HUDEP-2 (cell line): ENCODE measurements around the gene BCAS1.

Experiments
- DNase-seq, 76 experiments: peaks; one replicate each; lab custom pipeline; 2025; ENCODE audit not compliant: unreplicated experiment in 76 of 76; lab: John Stamatoyannopoulos, UW

The BCAS1 gene

DNA sequence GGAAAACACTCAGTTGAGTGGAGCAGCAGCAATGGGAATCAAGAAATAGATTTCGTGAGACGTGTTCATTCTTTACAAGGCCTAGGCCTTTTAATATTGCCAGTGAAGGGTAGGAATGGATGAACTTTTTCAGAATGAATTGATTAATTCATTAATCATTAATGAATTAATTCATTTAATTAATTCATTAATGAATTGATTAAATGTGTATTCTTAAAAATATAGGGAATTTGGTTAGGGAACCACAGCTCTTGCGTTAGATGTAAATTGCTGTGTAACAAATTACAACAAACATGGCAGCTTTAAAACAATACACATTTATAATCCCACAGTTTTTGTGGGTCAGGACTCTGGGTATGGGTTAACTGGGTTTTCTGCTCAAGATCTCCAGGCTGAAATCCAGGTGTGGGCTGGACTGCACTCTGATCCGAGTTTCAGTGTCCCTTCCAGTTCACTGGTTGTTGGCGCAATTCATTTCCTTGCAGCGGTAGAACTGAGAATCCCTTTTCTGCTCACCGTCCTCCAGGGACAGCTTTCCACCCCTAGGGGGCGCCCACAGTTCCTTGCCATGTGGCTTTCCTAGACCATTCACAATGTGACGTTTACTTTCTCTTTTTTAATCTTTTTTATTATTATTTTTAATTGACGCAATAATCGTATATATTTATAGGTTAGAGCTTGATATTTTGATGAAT is 32.8 kb upstream of the BCAS1 start:
- DNase-seq, result peak in 63 of 76 experiments; percentile 6 to 87 (median 47)

DNA sequence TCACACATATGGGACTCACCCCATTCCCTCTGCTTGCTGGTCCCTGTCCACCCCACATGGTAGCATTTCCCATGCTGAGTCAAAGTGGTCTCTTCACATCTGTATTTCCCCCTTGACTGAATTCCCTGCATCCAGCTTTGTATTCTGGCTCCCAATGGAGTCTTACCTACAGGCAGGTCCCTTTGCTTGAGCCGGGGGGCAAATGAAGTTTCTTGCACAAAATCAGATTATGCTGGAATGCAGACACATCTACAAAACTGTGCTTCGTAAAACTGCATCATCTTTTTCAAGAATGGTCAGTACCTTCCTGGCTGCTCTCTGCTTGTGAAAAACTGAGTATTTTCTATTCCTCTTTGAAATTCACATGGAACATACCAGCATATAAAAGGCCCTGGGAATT is 32.1 kb upstream of the BCAS1 start:
- DNase-seq, result no peak

DNA sequence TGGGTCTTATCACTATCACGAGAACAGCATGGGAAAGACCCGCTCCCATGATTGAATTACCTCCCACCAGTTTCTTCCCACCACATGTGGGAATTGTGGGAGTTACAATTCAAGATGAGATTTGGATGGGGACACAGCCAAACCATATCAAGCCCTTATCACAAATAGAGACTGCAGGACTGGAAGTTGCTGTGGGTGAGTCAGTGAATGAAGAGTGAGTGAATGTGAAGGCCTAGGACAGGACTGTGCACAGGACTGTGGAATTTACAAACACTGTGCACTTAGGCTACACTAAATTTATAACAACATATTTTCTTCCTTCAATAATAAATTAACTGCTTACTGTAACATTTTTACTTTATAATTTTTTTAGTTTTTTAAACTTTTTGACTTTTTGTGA is 30.2 kb upstream of the BCAS1 start:
- DNase-seq, result peak in 3 of 76 experiments; percentile 1 to 7 (median 2)

DNA sequence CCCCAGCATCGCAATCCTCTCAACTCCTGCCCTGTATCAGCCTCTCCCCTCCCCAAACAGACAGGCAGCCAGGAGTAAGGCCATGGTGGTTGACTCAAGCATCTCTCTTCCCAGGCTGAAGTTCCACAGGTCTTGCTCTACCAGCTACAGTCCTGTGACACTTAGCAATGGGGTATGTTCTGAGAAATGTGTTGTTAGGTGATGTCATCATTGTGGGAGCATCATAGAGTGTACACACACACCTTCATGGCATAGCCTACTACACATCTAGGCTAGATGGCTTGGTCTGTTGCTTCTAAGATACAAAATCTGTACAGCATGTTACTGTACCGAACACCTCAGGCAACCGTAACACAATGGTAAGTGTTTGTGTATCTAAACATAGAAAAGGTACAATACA is 29.5 kb upstream of the BCAS1 start:
- DNase-seq, result no peak

DNA sequence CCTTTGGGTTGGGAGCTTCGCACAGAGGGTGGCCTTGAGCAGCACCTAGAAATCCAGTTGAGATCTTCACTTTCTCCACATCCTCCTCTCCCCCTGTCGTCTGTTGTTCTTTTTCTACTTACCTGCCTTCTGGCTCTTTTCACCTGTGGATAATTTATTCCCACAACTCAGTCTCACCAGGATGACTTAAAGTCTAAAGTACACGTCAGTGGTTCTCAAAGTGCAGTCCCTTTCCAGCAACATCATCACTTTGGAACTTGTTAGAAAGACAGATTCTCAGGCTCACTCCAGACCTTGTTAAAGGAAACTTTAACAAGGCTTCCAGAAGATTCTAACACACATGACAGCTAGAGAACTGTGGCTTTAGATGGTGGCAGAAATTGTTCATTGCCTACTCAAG is 27.7 kb upstream of the BCAS1 start:
- DNase-seq, result no peak

DNA sequence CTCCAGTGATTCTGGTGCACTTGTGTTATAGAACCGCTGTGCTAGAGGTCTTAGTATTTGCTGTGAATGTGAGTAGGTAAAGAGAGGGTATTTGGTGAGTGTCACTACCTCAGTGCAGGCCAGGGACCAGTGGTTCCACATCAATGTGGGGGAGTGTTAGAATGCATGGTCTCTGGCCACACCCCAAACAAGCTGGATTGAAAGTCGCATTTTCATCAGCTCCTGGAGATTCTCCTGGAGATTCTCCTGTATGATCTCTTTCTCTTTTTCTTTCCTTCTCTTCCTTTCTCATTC is 26.8 kb upstream of the BCAS1 start:
- no peak for DNase-seq

DNA sequence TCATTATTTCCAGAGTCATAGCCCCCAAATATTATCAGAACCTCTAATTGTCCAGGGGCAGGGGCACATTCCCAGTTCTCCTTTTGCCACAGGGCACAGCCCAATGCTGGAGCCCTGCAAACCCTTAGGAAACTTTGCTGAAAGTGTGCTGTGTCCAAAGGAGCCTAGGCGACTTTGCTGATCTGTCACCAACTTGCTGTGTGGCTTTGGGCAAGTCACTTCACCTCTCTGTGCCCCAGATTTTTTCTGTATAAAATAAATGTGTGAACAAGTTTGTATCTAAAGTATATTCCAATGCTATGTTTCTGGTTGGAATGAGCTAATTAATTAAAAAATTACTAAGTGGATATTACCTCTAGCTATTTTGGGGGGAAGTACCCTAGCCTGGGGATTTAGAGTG is 25.4 kb upstream of the BCAS1 start:
- DNase-seq, result no peak

DNA sequence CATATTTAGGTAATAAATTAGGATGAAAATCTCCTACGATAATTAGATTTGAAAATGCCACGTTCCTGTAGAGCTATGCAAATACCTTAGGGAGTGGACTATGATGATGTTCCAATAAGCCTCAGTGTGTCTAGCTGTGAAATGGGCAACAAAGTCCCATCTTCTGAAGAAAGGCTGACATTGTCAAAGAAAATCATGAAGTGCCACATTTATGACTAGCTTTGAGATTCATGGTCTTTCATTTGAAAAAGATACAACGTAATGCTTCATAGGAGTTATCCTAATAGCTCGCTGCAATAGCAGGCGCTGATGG is 23.8 kb upstream of the BCAS1 start:
- DNase-seq, result no peak

DNA sequence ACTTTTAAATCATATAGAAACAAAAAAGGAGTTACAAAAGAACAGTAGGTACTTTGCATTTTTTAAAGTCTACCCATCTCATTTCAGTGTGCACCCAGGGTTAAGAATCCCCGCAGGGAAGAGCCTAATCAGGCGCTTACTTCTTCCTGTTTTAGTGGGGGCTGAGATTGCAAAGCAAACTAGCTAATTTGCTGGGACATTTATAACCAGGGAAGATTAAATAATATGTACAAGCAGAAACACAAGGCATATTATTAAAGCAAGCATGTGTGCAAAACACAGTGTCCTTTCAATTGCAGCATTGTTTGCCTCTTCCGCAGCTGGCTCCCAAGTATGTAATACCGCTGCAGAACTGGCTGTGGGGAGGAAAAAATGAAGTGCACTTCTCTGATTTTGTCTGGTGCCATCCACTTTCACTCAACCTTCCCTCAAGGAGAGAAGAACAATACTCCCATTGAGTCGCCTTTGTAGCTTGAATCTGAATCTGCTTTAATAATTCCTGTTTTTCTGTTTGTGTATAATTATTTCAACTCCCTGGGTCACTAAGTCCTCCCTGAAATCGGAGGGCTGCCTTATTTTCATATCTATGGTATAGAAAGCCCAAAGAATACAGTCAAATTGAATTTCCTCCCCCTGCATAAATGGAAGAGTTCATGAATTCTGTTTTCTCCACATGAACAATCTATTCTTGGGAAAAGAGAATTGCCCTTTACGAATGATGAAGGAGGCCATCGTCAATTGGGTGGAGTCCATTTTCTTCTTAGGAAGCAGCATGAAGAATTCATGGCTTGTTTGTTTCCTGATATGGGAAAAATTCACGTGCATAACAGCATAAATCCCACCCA is 23.3 kb upstream of the BCAS1 start:
- DNase-seq, result no peak

DNA sequence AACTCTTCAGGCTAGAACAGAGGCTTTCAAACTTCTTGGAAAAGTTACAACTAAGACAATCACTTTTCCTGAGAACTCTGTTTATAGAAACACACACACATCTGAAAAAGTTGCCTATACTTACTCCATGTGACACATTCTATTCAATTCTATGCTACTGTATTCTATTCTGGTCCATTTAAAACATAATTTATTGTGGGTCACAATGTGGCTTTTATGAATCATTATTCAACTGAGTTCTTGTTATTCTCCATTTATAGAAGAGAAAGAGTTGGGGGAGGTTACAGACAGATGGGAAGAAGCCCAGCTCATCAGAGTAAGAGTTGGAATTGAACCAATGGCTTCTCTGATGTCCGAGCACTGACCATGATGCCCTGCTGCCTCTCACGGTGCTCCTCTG is 21.6 kb upstream of the BCAS1 start:
- no peak for DNase-seq

DNA sequence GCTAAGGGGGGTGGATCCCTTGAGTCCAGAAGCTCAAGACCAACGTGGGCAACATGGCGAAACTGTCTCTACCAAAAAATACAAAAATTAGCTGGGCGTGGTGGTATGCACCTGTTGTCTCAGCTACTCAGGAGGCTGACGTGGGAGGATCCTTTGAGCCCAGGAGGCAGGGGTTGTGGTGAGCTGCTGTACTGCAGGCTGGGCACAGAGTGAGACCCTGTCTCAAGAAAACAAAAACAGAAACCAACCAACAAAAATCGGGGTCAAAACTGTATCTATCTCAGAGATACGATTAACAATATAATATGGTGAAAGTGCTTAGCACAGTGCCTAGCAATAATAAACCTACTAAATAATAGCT is 20.7 kb upstream of the BCAS1 start:
- no peak for DNase-seq

DNA sequence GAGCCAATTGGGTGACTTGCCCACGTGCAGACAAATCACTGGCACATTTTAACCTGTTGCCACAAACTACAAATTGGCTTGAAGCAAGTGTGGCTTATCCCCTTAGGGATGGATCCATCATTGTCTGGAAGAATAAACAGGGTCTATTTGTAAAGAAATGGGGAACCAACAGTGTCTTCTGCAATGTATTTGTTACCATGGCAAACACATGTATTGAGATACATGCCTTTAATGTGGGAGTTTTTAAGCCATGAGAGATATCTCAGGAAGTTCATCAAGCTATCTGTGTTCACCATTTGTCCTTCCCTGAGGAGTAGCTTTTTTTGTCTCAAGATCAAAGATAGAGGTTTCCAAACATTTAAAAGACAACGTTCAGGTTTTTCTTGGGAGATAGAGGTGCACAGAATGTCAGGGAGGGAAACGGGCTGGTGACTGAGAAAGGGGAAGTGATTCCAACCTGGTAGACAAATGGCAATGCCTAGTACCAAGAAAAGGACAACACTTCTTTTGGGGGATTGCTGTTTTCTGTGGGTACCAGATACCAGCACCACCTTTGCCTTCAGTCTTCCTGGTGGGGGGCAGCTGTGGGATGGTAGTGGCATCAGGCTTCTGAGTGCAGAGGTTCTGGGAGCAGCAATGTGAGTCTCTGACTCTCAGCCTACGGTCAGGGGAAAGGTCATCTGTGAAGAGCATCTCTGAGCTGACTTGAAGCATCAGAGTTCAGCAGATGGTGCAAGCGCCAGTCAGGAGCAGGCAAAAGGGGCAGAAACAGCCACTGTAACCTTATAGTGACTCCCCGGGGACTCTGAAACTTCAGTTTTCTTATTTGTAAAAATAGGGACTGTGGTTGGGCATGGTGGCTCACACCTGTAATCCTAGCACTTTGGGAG is 20.1 kb upstream of the BCAS1 start:
- no peak for DNase-seq

DNA sequence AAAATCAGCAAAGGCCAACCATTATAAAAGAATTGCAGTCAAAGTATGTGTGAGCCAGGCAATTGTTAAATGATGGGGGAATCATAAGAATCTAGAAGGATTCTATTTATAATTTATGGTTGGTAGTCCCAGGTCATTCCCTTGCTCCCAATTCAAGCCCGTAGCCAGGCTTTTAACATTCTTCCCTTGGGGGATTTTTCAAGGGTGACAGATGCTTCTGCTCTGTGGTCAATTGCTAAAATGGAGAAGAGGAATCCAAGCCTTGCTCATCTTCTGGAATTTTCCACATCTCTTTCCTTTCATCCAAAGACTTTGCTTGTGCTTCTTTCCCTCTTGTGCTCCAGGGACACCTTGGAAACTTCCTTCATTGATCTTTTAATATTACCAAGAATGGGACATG is 18.0 kb upstream of the BCAS1 start:
- DNase-seq, result no peak

DNA sequence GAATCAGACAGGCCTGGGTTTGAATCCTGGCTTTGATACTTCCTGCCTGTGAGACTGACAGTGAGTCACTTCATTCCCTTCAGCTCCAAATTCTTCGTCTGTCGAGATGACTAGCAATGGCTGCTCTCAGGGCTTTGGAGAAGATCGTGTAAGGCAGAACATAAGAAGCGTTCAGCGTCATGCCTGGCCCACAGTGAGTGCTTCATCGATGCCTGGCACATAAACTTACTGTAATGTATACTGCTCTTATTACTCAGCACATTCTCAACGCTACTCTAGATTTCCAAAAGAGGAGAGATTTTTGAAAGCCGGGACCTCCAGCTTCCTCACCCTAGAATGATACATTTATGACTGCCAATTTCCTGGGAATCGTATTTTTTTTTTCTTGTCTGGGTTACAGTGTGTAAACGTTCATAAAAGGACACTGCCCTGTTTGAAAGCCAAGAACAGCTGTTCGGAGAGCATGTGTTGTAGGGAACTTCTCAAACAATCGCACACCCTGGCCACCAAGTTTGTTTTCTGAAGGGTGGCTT is 16.2 kb upstream of the BCAS1 start:
- no peak for DNase-seq

DNA sequence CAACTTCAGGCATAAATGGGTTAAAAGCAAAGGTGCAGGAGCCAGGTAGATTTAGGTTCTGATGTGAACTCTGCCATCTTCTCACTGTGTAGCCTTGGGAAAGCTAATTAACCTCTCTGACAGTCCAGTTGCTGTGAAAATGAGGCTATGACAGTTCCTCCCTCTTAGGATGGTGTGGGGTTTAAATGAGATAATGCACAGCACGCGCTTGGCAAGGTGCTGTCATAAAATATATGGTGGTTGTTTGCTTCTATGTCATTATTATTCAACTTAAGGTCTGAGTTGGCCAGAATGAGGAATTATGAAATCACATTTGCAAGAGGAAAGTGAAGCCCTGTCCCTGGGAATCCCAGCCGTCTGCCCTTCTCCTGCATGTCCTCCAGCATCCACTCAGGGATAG is 15.5 kb upstream of the BCAS1 start:
- DNase-seq, result no peak

DNA sequence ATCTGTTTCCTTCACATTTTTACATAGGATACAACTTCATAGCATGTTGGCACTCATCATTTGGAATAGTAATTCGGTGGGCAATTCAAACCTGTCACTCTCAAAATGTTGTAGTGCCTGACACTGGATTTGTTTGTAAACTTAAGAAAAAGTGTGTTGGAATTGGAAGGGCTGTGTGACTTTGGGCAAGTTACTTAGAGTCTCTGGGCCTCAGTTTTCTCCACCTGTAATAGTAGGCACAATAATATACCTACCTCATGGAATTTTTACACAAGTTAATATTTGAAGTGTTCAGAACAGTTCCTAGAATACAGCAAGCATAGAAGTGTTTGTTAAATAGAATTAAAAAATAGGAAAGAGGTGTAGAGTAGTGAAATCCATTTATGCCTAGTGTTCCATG is 15.0 kb upstream of the BCAS1 start:
- DNase-seq, result no peak

DNA sequence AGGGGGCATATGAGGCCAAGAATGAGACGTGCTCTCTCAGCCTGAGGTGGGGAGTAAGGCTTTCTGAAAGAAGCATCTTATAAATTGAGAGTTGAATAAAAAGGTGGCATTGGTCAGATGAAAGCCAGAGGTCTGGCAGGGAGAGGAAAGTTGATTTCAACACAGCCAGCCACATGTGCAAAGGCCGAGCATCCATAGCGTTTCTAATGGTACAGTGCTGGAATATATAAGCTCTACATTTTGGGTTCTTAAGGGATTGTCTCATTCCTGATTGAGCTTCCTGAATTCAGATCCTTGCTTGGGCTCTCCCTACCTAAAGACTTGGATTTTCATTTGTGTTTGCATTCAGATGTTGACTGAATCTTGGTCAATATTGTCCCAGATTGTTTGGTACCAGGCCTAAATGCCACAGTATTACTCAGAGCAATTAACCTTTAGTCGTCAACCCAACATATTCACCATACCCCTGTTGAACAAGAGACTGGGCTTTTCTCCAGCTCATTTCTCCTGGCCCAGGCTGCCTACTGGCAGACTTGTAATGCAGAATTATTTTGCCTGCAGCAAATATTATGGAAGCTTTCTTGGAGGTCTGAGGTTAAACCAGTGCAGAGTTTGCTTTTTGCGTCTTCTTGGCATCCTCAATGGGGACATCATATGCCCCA is 14.5 kb upstream of the BCAS1 start:
- DNase-seq, result no peak

DNA sequence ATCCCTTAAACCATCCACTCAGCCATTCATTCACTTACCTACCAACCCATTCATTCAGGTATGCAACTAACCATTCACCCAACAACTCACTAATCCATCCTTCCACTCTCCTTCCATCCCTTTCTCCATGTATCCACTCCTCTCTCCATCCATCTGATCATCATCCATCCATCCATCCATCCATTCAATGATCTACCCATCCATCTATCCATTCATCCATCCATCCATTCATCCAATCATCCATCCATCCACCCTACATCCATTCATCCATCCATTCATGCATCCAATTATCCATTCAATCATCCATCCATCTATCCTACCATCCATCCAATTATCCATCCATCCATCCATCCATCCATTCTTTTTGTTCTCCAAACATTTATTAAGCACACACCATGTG is 13.8 kb upstream of the BCAS1 start:
- DNase-seq, result no peak

DNA sequence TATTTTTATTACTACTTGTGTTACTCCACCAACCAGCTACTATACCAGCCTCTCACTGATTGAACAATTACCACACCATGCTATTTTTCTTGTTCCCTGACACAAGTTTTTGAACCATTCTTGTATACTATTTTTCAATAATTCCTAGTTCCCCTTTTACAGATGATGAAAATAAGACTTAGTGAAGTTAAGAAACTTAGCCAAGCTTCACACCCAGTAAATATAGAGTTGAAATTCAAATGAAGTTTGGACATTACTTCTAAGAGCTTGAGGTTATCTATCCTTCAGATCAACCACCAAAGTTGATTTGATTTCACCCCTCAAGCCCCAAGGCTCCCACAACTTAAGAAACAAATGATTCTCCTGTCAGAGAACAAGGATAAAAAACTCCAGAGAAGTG is 13.1 kb upstream of the BCAS1 start:
- DNase-seq, result no peak

DNA sequence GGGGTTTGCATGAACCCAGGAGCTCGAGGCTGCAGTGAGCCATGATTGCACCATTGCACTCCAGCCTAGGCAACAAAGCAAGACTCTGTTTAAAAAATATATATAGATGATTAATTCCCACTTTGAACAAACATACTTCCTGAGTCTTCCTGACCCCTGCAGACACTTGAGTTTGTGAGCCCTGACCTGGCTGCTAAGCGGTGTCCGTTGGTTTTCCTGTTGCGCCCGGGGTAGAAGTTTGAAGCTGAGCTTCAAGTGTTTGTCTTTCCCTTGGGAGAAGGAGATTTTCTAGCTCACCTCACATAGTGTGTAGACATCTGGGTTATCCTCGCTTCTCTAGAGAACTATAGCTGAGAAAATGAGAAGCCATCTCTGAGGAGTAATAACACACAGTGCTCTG is 11.7 kb upstream of the BCAS1 start:
- no peak for DNase-seq

DNA sequence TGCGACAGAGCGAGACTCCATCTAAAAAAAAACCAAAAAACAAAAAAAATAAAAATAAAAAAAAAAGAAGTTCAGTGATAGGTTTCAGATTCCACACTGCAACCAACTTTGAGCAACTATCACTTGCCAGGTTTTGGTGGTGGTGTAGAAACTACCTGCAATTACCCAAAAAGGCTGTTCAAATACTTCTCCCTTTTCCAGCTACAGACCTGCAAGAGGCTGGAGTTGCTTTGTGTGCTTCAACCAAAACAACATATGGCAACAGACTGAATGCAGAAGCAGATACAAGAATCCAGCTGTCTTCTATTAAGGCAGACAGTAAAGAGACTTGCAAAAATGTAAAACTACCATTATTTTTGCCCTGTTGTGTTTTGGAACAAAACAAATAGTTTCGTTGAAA is 9.3 kb upstream of the BCAS1 start:
- no peak for DNase-seq
